Myocyte (in vitro differentiated cells): Measurements from ENCODE around the gene CAMK1D. TPM values are rescaled to one million over a fixed set of nuclear protein-coding genes. Genes with fewer than 3 reads are reported as not detected.
"Not testable (repeated sequence)": the region's sequence is repeated elsewhere in the genome, so short reads cannot be mapped to it uniquely, and the experiment has no call there.

ENCODE experiments used
- DNase-seq: peaks from one replicate; pipeline ENCODE4 v3.0.0-alpha.2; 2012; ENCODE audit warnings: low read depth
- total RNA-seq: library from RNA; depleted of rRNA; stranded (reverse); fragments of >200 nt; gene quantifications from 2 replicates; pipeline ENCODE4 v1.2.3, GENCODE V29; 2014

The CAMK1D gene
- total RNA-seq, 1 donor from 2014 or later: 0.96 TPM

DNA sequence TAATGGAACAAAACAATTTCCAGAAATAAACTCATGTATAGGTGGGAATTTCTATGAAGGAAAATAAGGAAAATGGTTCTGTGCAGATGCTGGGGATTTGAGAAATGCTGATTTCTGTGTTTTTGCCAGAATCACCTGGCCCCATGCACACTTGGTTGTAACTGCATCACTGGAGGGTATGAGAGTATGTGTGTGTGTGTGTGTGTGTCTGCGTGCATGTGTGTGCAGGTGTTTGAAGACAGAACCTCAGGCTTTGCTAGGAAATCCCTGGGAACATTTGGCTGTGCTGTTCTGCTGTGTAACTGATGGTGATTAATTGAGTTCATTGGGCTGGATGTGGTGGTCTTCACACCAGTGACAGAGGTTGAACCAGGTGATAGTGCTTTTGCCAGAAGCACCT lies 141.6 kb downstream of the CAMK1D start:
- no peak for DNase-seq

DNA sequence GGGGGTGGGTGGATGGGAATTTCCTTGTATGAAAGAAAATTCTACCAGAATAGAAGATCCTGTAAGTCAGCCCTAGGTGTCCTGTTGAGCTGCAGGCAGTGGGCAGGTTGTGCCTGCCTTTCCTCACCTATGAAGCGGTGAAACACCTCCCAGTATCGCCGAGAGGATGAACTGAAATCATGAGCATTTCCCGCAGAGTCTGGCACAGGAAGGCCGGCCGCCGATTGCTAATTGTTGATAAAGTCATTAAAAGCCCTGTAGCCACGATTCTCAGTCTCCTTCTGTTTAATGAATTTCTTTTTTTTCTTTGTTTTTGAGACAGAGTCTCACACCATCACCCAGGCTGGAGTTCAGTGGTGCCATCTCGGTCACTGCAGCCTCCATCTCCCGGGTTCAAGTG lies 142.1 kb downstream of the CAMK1D start:
- DNase-seq: no peak

DNA sequence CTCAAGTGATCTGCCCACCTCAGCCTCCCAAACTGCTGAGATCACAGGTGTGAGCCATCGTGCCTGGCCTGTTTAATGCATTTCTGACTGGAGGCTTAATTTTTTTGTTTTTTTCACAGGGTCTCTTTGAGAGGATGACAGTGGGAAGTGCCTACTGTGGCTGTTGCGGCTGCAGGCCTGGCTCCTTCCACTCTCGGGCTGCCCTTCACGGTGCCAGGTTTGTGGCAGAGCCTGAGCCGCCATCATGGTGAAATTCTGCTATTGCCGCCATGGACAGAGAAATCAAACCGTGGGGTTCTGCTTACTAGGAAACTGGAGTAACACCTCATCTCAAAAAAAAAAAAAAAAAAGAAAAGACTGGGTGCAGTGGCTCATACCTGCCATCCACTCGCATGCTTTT lies 142.7 kb downstream of the CAMK1D start:
- DNase-seq: no peak

DNA sequence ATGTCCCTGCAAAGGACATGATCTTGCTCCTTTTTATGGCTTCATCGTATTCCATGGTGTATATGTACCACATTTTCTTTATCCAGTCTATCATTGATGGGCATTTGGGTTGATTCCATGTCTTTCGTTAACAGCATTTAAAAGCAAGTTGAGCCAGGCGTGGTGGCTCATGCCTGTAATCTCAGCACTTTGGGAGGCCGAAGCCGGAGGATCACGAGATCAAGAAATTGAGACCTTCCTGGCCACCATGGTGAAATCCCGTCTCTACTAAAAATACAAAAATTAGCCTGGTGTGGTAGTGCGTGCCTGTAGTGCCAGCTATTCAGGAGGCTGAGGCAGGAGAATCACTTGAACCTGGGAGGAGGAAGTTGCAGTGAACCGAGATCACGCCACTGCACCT lies 147.7 kb downstream of the CAMK1D start:
- not testable (repeated sequence) for DNase-seq

DNA sequence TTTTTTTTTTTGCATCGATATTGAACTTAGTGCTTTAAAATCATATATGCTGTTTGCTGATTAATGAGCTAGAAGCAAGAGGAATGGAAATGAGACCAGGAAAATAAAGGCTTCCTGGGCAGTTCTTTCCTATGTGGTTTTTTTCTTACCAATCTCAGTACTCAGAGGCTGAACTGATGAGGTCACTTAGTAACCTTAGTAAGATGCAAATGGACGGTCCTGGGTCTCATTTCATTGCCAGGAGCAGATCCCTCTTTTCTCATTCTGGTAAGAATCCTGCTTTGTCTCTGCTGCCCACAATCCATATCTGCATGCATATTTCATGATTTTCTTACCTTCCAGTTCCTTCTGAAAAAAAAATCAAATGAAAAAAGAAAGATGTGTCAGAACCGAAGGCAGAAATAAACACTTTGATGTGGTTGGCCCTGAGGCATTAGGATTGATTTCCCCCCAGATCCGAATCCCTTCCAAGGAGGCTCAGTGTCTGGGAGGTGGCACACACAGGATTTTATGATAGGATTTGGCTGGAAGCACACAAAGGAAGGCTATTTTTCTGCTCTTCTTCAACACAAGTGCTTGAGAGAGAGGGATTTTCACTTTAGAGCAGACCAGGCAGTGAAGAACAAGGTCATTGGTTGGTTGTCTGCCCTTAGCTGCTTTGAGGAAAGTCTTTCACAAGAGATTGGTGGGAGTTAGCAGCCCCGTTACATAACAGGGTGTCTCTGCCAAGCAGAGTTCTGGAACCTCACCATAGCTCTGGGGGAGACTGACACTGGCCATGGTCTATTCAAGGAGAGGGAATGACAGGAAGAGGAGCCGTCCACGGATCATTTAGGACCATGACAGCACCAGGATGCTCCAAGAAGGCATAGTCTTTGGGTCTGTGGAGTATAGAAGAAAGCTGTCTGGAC lies 150.0 kb downstream of the CAMK1D start:
- no peak for DNase-seq

DNA sequence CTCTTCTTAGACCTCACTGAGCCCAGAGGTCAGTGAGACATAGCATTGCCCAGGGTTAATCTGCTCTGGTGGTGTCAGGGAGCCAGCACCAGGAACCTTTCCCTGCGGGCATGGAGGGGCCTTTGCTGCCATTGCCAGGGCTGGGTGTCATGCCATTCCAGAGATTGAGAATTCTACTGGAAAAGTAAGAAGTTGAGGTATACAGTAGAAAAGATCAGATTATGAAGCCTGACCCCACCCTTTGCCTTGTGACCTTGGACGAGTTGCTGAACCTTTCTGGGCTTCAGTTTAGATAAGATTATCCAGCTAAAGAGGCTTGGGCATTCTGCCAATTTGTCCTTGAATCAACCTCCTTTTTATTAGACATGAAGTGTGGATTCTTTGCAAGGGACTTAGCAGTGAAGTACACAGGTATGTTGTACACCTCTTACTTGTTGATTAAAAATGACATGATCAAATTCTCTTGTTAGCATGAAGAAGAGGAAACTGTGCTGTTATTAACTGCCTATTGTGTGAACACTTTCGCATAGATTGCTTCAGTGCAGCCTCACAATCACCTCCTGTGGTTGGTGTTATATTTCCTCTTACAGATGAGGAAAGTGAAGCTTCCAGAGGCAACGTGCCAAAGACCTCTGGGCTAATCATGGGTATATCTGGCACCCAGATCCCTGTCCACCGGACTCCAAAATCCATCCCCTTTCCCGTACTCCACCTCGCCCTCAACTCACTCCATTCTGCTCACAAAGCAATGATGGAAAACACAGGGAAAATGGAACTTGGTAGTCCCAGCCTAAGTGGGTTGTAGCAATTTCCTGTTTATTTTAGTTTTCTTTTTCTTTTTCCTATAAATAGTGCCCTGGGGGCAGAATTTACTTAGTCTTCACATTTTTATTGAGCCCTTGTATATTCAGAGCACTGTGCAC lies 151.3 kb downstream of the CAMK1D start:
- no peak for DNase-seq

DNA sequence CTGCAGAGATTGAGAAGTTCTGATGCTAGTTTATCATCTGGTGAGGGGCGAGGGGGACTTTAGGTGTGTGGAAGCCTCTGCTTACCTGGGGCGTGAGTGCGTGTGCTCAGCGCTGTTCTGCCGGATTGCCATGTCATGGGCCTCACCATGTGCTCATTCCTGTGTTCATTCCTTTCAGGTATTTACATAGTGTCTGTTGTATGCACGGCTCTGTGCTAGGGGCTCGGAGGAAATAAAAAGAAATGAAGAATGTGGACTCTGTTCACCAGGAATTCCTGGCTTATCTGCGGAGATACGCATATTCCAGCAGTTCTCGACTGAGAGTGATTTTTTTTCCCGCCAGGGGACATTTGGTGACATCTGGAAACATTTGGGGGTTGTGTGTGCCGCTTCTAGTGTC lies 152.0 kb downstream of the CAMK1D start:
- no peak for DNase-seq

DNA sequence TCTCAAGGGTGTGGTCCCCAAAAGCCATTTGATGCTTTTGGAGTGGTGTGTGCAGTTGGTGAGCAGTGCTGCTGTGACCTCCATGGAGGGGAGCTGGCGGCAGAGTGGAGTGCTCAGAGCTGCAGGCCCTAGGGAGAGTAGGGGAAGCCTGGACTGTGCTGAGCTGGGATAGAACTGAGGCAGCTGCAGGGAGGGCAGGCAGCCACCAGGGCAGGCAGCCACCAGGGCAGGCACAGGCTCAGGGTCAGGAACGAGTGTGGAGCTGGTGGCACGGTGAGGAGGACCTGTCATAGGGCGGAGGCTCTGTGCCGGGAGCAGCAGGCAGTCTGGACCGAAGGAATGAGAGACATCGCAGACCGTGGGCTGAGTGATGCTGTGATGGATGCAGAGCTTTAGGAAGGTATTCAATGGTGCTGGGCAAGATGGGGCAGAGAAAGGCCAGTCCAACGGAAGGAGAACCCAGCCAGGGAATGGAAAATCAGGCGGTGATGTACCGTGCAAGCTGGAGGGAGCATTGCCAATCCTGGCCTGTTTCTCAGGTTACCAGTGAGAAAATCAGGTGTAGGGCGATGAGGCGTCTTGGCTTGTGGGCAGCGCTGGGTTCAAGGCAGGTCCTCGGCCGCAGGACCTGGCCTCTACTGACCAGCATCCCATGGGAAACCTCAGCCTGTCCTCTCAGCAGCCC lies 152.6 kb downstream of the CAMK1D start:
- no peak for DNase-seq

DNA sequence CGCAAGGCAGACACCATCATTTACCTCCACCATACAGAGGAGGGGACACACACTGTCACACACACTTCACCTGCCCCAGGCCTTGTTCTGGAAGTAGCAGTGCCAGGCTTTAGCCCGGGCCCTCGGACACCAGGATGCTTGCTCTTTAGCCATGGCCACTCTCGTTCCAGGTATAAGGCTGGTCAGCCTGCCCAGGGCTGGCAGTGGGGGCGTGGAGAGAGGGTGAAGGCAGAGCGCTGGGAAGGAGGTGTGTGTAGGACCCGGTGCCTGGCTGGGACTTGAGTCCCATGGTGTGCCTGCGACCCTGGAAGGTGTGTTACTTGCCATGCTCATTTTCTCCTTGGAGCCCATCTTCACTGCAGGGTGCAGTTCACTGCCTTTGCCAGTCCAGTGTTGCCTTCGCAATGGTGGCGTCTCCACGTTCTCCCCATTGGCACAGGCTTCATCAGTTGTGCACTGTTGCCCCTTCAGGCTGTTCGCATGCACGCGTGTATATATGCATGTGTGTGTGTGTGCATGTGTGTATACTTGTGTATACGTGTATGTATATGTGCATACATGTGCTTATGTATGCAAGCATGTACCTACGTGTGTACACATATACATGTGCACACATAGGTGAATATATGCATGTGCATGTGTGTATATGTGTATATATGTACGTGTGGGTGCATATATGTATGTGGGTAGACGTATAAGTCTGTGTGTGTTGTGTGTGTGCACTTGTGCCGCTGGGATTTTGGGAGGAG lies 153.4 kb downstream of the CAMK1D start:
- no peak for DNase-seq

DNA sequence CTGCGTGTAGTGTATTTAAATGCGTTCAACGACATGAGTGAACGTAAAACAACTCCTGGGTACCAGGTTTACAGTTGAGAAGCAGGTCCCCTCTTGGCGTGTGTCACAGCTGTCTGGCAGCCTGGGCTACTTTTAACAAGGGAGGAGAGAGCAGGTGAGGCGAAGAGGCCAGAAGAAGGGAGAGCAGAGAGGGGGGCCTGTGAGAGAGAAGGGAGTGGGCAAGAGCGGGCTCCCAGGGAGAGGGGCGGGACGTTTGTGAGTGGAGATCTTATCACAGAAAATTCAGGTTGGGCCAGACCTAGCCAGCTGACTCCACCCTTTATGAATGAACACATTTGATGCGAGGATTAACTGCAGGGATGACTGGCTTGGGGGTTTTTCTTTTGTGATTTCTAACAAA lies 154.0 kb downstream of the CAMK1D start:
- no peak for DNase-seq

DNA sequence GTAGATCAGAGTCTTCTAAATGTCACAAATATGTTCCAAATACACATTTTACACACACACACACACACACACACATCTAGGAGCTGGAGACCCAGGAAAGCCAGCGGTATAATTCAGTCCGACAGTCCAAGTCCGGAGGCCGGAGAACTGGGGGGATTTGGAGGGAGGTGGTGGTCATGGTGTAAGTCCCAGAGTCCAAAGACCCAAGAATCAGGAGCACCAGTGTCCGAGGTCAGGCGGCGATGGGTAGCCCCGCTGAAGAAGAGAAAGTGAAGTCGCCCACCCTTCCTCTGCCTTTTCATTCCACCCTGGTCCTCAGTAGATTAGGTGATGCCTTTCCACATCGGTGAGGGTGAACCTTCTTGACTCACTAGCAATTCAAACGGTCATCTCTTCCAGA lies 154.8 kb downstream of the CAMK1D start:
- no peak for DNase-seq

DNA sequence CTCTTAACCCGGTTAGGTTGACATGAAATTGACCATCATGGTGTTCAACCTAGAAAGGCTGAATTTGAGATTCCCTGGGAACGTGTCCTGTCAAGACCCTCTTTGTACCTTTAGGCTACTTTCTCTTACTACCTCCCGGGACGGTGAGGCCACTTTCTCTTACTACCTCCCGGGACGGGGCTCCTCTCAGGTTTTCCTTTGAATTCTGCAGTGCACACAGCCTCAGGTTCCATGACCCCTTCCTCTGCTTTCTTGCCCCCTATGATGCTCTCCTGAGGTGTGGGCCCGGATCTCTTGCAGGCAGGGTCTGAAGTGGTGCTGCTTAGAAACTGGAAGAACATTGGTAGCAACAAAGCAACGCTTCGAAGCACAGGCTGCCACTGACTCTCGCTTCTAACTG lies 155.3 kb downstream of the CAMK1D start:
- DNase-seq: no peak

DNA sequence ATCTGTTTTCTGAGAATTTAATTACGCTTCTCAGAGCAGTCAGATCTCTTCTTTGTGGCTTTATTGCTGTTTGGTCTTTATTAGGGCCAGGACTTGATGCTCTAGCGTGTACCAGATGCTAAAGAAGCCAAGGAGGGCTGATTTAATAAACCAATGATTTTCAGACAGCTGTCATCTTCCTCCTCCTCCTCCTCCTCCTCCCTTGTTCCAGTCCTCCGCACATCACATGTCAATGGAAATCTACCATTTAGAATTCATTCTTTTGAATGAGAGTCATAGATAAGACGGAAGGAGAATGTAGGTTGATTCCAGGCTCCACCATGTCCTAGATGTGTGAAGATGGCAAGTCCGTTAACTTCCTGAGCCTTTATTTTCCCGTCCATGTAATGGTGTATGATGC lies 156.3 kb downstream of the CAMK1D start:
- DNase-seq: no peak

DNA sequence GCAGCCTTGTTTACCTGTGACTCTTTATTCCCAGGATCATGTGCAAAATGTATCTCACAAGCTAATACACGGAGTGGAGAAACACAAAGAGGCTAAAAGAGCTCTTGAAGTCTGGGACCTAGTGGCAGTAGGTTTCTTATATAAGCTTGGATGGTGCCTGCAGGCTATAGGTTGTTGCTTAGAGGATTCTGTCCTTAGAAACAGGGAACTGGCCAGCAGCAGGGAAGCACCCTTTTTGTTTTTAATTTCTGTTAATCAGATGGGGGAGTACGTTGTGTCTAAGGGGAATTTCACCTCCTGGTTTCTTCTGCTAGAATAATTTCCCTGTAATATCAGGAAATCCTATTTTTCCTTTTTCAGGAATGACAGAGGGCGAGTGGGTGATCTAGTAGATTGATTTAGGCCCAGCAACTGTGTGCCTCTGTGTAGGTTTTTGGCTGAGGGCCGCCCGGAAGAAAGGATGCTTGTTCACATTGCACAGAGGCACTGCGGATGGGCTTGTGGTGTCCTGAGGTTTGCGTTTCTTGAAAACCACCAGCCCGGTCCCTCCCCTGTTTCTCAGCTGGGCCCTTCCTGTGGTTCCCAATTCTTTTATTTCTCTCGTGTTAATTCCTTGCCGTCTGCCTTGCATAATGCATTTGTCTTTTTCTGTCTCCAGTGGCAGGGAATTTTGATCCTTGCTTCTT lies 158.0 kb downstream of the CAMK1D start:
- no peak for DNase-seq

DNA sequence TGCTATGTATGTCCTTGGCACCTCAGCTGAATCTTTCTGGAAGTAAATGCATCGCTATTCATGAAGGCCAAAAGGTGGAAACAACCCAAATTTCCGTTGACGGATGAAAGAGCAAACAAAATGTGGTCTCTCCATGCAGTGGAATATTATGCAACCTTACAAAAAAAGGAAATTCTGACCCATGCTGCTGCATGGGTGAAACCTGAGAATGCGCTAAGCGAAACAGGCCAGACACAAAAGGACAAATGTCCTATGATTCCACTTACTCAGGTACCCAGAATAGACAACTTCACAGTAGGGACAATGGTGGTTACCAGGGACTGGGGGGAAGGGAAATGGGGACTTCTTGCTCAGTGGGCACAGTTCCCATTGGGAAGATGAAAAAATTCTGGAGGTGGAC lies 158.8 kb downstream of the CAMK1D start:
- DNase-seq: no peak

DNA sequence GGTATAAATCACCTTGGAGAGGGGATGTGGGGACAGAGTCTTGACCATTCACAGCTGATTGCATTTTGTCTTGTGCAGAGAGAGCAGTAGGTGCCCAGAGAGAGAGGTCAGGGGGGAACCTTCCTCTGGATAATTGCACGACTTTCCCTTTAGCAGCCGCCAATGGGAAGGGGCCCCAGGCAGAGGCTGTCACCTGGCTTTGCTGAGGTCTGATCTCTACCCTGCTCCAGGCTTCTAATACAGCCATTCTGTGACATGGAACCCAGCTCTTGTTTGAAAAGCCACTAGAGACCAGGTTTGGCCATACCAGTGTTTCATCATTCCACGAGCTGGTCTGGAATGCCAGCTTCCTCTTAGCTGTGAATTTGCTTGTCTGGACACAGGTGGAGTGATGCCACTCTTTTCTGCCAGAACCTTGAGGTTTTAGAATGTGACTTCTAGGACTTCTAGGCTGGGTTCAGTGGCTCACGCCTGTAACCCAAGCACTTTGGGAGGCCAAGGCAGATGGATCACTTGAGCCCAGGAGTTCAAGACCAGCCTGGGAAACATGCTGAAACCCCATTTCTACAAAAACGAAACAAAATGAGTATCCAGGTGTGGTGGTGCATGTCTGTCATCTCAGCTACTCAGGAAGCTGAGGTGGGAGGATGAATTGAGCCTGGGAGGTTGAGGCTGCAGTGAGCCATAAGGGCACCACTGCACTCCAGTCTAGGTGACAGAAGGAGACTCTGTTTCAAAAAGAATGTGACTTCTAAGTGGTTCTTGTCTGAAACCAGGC lies 159.9 kb downstream of the CAMK1D start:
- DNase-seq: no peak

DNA sequence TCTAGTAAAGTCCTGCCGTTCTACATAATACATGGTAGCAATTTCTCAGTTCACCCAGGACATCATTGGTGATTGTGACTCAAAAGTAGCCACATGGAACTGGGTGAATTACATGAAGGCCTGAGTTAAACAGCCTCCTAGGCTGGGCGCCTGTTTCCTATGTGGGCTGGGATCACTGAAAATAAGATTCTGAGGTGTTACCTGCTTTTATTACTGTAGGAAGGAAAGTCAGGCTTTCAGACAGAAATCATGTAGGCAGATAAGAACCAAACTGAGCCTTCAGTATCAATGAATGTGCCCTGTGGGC lies 160.4 kb downstream of the CAMK1D start:
- no peak for DNase-seq

DNA sequence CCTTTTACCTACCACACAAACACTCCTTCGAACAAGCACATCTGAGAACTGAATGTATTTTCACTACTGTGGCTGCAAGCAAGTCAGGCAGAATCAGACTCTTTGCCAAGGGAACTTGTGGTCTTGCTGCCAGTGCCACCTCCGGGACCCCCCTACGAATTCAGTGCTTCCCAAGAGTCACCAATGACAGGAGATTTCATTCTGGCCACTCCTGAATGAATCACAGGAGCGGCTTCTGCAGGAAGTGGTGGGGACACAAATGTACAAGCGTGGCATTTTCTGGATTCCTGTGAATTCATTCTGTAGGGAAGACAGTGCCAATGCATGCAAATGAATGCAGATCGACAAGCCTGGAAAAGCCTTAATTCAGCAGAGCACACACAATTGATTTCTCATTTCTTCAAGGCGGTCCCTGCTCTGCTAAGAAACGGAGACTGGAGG lies 161.2 kb downstream of the CAMK1D start:
- DNase-seq: no peak

DNA sequence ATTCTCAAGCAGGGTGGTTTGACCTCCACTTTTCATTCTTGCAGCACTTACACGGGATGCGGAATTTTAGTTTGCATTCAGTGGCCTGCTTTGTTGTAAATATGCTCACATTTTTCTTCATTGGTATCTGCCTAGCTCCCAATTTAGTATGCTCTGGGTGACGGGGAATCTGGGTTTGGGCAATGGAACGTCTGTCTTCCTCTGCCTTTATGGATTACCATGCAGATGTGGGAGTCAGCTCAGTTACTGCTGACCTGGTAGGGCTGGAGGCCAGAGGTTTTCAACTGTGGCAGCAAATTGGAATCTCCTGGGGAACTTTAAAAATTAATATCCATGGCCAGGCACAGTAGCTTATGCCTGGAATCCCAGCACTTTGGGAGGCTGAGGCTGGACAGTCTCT lies 161.6 kb downstream of the CAMK1D start:
- no peak for DNase-seq

DNA sequence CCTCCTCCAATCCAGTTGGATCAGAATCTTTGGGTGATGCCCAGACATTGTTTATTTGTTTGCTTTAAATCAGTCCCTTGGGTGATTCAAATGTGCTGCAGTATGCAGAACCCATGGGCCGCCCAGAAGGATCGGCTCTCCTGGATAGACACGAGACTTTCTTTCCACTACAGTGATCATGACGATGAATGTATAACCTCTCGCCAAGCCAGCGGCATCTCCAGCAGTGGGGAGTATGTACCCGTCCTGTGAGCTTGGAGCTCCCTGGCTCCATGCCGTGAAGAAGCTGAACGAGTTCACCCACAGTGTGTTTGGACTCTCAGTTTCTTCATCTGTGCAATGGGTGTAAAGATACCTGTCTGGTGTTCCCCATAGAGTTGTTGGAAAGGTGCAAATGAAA lies 162.3 kb downstream of the CAMK1D start:
- DNase-seq: no peak
